OCI-LY1 (cell line): ENCODE data around the gene COBL.

ENCODE experiments used
- H2AFZ ChIP-seq: fragments of 200-600 bp; sonication (generic), shearing (Covaris generic); 2 replicates; pipeline ENCODE4 v1.6.0; 2014; ENCODE audit warnings: antibody characterized with exemption, mild to moderate bottlenecking, low read length
- H3F3A ChIP-seq: fragments of 200-600 bp; sonication (generic), shearing (Covaris generic); 2 replicates; pipeline ENCODE4 v1.6.0; 2014; ENCODE audit warnings: mild to moderate bottlenecking, antibody characterized with exemption, low read length, moderate library complexity; ENCODE audit not compliant: insufficient read depth
- H3K27ac ChIP-seq: fragments of 200-600 bp; sonication (generic); 2 replicates; pipeline ENCODE4 v1.5.1; 2014; ENCODE audit warnings: low read length, mixed run types, mild to moderate bottlenecking, low read depth; ENCODE audit not compliant: poor library complexity, severe bottlenecking
- H3K27me3 ChIP-seq: fragments of 200-600 bp; sonication (generic); 2 replicates; pipeline ENCODE4 v1.6.0; 2014; ENCODE audit warnings: antibody characterized with exemption, mild to moderate bottlenecking, low read length, moderate library complexity; ENCODE audit not compliant: insufficient read depth
- H3K36me3 ChIP-seq: fragments of 200-600 bp; sonication (generic); 2 replicates; pipeline ENCODE4 v1.6.1; 2014; ENCODE audit warnings: mild to moderate bottlenecking, antibody characterized with exemption, low read length, moderate library complexity, mixed read lengths; ENCODE audit not compliant: insufficient read depth
- H3K4me1 ChIP-seq: fragments of 200-600 bp; sonication (generic); 2 replicates; pipeline ENCODE4 v1.5.1; 2014; ENCODE audit warnings: mild to moderate bottlenecking, low read length, moderate library complexity; ENCODE audit not compliant: insufficient read depth, severe bottlenecking
- H3K4me2 ChIP-seq: fragments of 200-600 bp; sonication (generic), shearing (Covaris generic); 2 replicates; pipeline ENCODE4 v1.6.1; 2014; ENCODE audit warnings: low read length
- H3K4me3 ChIP-seq: fragments of 200-600 bp; sonication (generic); 2 replicates; pipeline ENCODE4 v1.5.1; 2014; ENCODE audit warnings: low read length, low read depth, mild to moderate bottlenecking, mixed read lengths; ENCODE audit not compliant: poor library complexity, severe bottlenecking
- H3K79me2 ChIP-seq: fragments of 200-600 bp; shearing (Covaris generic); 2 replicates; pipeline ENCODE4 v1.6.1; 2016; ENCODE audit warnings: mixed run types, low read length, mixed read lengths; ENCODE audit not compliant: insufficient read depth
- H3K9ac ChIP-seq: fragments of 200-600 bp; sonication (generic), shearing (Covaris generic); 2 replicates; pipeline ENCODE4 v1.6.1; 2014; ENCODE audit warnings: mild to moderate bottlenecking, low read length, mixed read lengths
- H3K9me2 ChIP-seq: fragments of 200-600 bp; sonication (generic), shearing (Covaris generic); 2 replicates; pipeline ENCODE4 v1.6.1; 2014; ENCODE audit warnings: low read depth, mild to moderate bottlenecking, low read length, mixed read lengths
- H3K9me3 ChIP-seq: fragments of 200-600 bp; shearing (Covaris generic); 2 replicates; pipeline ENCODE4 v1.6.1; 2014; ENCODE audit warnings: low read length, mixed read lengths
- H4K20me1 ChIP-seq: fragments of 200-600 bp; sonication (generic), shearing (Covaris generic); 2 replicates; pipeline ENCODE4 v1.6.0; 2016; ENCODE audit warnings: mild to moderate bottlenecking, low read length; ENCODE audit not compliant: insufficient read depth
- CTCF ChIP-seq: fragments of 200-600 bp; sonication (generic), shearing (Covaris generic); IDR thresholded peaks from 2 replicates; pipeline ENCODE4 v1.5.1; 2017; ENCODE audit warnings: mild to moderate bottlenecking, antibody characterized with exemption, low read length, moderate library complexity, mixed read lengths
- EZH2 ChIP-seq: fragments of 200-600 bp; sonication (generic), shearing (Covaris generic); IDR thresholded peaks from 2 replicates; pipeline ENCODE4 v1.8.0; 2017; ENCODE audit warnings: borderline replicate concordance, mixed run types, mild to moderate bottlenecking, antibody characterized with exemption, low read length, moderate library complexity, mixed read lengths

The COBL gene

GRCh38 chr7:51316666-51317581 lies at the start of gene COBL:
Gene COBL (minus strand): TSS chr7:51316809. CDS start chr7:51316633, 176 bp downstream.
- TF ChIP-seq EZH2 (no peak), CTCF (no peak)
- no peaks in the 10 kb centered on the region for H3K4me1 ChIP-seq
- no peak within 1 kb of the TSS for H2AFZ ChIP-seq
- H3K9me3 ChIP-seq, result no peaks in the 10 kb centered on the region
- H3K27ac ChIP-seq, result no peak within 1 kb of the TSS
- H3K79me2 ChIP-seq, result no peaks in the 10 kb centered on the region
- H3K9ac ChIP-seq, result no peak within 1 kb of the TSS
- no peaks in the 10 kb centered on the region for H3F3A ChIP-seq
- no peak within 1 kb of the TSS for H3K4me2 ChIP-seq
- H4K20me1 ChIP-seq, result no peaks in the 10 kb centered on the region
- no peaks in the 10 kb centered on the region for H3K9me2 ChIP-seq
- H3K27me3 ChIP-seq, result no peaks in the 10 kb centered on the region
- no peaks in the 10 kb centered on the region for H3K36me3 ChIP-seq
- no peak within 1 kb of the TSS for H3K4me3 ChIP-seq

- H3K79me2 ChIP-seq, result no peaks in the 10 kb centered on the region
- H3K9ac ChIP-seq, result no peak overlapping the region
- no peaks in the 10 kb centered on the region for H3K36me3 ChIP-seq
- no peaks in the 10 kb centered on the region for H3K27me3 ChIP-seq
- H3K9me2 ChIP-seq, result no peaks in the 10 kb centered on the region
- no peaks in the 10 kb centered on the region for H3K4me1 ChIP-seq
- H3F3A ChIP-seq, result no peaks in the 10 kb centered on the region
- H3K27ac ChIP-seq, result no peak overlapping the region
- H3K4me3 ChIP-seq, result no peak overlapping the region
- no peaks in the 10 kb centered on the region for H3K9me3 ChIP-seq
- H4K20me1 ChIP-seq, result no peaks in the 10 kb centered on the region
- H3K4me2 ChIP-seq, result no peak overlapping the region
- H2AFZ ChIP-seq, result no peak overlapping the region
- TF ChIP-seq CTCF (no peak), EZH2 (no peak)
Measured at GRCh38 chr7:51366172-51366728, 49.6 kb upstream of the COBL start.

- TF ChIP-seq CTCF (no peak; the same call in 1 of the 2 replicates), EZH2 (no peak)
- no peaks in the 10 kb centered on the region for H3F3A ChIP-seq
- no peak overlapping the region for H3K9ac ChIP-seq
- H3K4me3 ChIP-seq, result no peak overlapping the region
- no peaks in the 10 kb centered on the region for H3K36me3 ChIP-seq
- H3K4me2 ChIP-seq, result no peak overlapping the region
- no peaks in the 10 kb centered on the region for H3K79me2 ChIP-seq
- no peak overlapping the region for H3K27ac ChIP-seq
- H4K20me1 ChIP-seq, result no peaks in the 10 kb centered on the region
- no peaks in the 10 kb centered on the region for H3K27me3 ChIP-seq
- H3K9me2 ChIP-seq, result no peaks in the 10 kb centered on the region
- no peaks in the 10 kb centered on the region for H3K9me3 ChIP-seq
- no peaks in the 10 kb centered on the region for H3K4me1 ChIP-seq
- no peak overlapping the region for H2AFZ ChIP-seq
Measured at GRCh38 chr7:51357821-51358220, 41.2 kb upstream of the COBL start.
